Hepatocyte (in vitro differentiated cells): Measurements from ENCODE around the gene USP48.
A peak's percentile ranks its signal among the peaks of the same experiment; 100 is the strongest.

Experiments
- EZH2 ChIP-seq: fragments of 200-600 bp; sonication (generic); IDR thresholded peaks from 2 replicates; pipeline ENCODE4 v1.6.1; 2016; ENCODE audit warnings: antibody characterized with exemption, mild to moderate bottlenecking, borderline replicate concordance
- TF ChIP-seq, protein P1 (sequence below): fragments of 200-600 bp; sonication (generic); IDR thresholded peaks from 2 replicates; pipeline ENCODE4 v1.5.1; 2016; ENCODE audit warnings: antibody characterized with exemption, mild to moderate bottlenecking; ENCODE audit not compliant: poor library complexity

DNA sequence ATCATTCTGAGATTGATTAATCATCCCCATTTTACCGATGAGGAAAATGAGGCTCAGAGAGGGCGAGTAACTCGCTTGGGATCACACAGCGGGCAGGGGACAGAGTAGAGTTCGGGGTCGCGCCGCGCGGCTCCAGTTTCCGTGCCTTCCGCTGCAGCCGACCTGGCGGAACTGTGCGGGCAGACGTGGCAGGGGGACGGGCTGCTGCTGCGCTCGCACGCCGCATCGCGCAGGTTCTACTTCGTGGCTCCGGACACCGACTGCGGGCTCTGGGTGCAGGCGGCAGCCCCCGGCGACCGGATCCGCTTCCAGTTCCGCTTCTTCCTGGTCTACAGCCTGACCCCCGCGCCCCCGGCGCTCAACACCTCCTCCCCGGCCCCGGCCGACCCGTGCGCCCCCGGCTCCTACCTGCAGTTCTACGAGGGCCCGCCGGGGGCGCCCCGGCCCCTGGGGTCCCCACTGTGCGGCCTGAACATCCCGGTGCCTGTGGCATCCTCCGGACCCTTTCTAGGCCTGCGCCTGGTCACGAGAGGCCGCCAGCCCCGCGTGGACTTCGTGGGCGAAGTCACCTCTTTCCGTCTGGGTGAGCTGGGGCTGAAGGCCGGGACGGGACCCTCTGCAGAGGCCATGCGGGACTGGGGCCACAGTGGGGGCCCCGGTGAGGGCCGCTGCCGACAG lies 31.4 kb upstream of the USP48 start:
- TF ChIP-seq, protein P1, sequence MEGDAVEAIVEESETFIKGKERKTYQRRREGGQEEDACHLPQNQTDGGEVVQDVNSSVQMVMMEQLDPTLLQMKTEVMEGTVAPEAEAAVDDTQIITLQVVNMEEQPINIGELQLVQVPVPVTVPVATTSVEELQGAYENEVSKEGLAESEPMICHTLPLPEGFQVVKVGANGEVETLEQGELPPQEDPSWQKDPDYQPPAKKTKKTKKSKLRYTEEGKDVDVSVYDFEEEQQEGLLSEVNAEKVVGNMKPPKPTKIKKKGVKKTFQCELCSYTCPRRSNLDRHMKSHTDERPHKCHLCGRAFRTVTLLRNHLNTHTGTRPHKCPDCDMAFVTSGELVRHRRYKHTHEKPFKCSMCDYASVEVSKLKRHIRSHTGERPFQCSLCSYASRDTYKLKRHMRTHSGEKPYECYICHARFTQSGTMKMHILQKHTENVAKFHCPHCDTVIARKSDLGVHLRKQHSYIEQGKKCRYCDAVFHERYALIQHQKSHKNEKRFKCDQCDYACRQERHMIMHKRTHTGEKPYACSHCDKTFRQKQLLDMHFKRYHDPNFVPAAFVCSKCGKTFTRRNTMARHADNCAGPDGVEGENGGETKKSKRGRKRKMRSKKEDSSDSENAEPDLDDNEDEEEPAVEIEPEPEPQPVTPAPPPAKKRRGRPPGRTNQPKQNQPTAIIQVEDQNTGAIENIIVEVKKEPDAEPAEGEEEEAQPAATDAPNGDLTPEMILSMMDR: peak; percentile 67
- no peak for TF ChIP-seq EZH2
